Astrocyte (in vitro differentiated cells and primary cell): Measurements from ENCODE around the gene BPTF.
"Not testable (repeated sequence)": the region's sequence is repeated elsewhere in the genome, so short reads cannot be mapped to it uniquely, and the experiment has no call there.

Experiments used
- EZH2 ChIP-seq: IDR thresholded peaks from 2 replicates; pipeline ENCODE4 v1.6.1; 2012; ENCODE audit warnings: mild to moderate bottlenecking, low read length, inconsistent platforms; ENCODE audit not compliant: insufficient read depth
- TF ChIP-seq, protein P1 (sequence below): IDR thresholded peaks from 2 replicates; pipeline ENCODE4 v1.5.1; 2011; ENCODE audit warnings: low read depth, mild to moderate bottlenecking, inconsistent platforms, low read length, moderate library complexity; ENCODE audit not compliant: insufficient read depth

DNA sequence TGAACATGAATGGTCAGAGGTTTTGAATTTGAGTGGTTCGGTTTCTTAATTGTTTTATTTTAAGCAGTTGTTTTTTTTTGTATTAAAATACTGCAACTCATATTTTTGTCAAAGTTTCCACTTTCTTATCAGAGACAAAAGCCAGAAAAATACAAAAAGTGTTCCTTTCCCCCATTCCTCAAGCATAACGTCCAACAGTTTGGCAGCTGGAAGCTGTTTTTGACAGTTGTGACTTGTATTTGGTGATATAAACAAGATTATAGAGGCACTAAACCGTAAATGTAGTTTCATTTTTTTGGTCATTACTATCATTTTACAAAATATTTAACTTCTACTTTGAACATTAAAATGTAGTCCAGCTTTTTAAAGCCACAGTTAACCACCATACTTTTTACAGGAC is 135.0 kb downstream of the BPTF start:
- TF ChIP-seq, protein P1, sequence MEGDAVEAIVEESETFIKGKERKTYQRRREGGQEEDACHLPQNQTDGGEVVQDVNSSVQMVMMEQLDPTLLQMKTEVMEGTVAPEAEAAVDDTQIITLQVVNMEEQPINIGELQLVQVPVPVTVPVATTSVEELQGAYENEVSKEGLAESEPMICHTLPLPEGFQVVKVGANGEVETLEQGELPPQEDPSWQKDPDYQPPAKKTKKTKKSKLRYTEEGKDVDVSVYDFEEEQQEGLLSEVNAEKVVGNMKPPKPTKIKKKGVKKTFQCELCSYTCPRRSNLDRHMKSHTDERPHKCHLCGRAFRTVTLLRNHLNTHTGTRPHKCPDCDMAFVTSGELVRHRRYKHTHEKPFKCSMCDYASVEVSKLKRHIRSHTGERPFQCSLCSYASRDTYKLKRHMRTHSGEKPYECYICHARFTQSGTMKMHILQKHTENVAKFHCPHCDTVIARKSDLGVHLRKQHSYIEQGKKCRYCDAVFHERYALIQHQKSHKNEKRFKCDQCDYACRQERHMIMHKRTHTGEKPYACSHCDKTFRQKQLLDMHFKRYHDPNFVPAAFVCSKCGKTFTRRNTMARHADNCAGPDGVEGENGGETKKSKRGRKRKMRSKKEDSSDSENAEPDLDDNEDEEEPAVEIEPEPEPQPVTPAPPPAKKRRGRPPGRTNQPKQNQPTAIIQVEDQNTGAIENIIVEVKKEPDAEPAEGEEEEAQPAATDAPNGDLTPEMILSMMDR = not testable (repeated sequence)
- not testable (repeated sequence) for TF ChIP-seq EZH2
